GM12878 (cell line): ENCODE data around the gene SDHC. TPM values are rescaled to one million over a fixed set of nuclear protein-coding genes. Genes with fewer than 3 reads are reported as not detected.

Source experiments
- CBFB ChIP-seq: IDR thresholded peaks from 2 replicates; pipeline ENCODE4 v1.6.1; 2016; ENCODE audit warnings: antibody characterized with exemption, low read depth
- CBX3 ChIP-seq: fragments of 200-600 bp; sonication (generic); IDR thresholded peaks from 2 replicates; pipeline ENCODE4 v1.6.1; 2016; ENCODE audit warnings: low read depth, borderline replicate concordance
- JUNB ChIP-seq: IDR thresholded peaks from 2 replicates; pipeline ENCODE4 v1.6.1; 2016; ENCODE audit warnings: antibody characterized with exemption, mild to moderate bottlenecking
- JUND ChIP-seq: IDR thresholded peaks from 2 replicates; pipeline ENCODE4 v1.6.1; 2012; ENCODE audit warnings: low read depth, mild to moderate bottlenecking, low read length, improper control_type of control experiment, moderate library complexity
- KDM1A ChIP-seq: fragments of 200-600 bp; sonication (generic); IDR thresholded peaks from 2 replicates; pipeline ENCODE4 v1.6.1; 2016; ENCODE audit warnings: borderline replicate concordance
- NBN ChIP-seq: fragments of 450-650 bp; IDR thresholded peaks from 2 replicates; pipeline ENCODE4 v1.6.1; 2016
- POLR2AphosphoS5 ChIP-seq: IDR thresholded peaks from 2 replicates; pipeline ENCODE4 v1.6.1; 2011; ENCODE audit warnings: mild to moderate bottlenecking, low read length, inconsistent platforms
- SMAD1 ChIP-seq: fragments of 450-650 bp; IDR thresholded peaks from 2 replicates; pipeline ENCODE4 v1.6.1; 2018; ENCODE audit warnings: mild to moderate bottlenecking, low read depth; ENCODE audit not compliant: partially characterized antibody
- SRF ChIP-seq, 2 experiments: IDR thresholded peaks; 2 replicates each; pipeline ENCODE4 v1.6.1; 2011; ENCODE audit warnings: low read depth in 2 of 2, low read length in 2 of 2, mild to moderate bottlenecking in 1 of 2, moderate library complexity in 1 of 2
- STAT1 ChIP-seq: fragments of 450-650 bp; conservative IDR thresholded peaks from 2 replicates; pipeline ENCODE4 v1.6.1; 2014; ENCODE audit warnings: antibody characterized with exemption, mild to moderate bottlenecking
- TARDBP ChIP-seq: IDR thresholded peaks from 2 replicates; pipeline ENCODE4 v1.6.1; 2016; ENCODE audit warnings: borderline replicate concordance
- USF1 ChIP-seq: IDR thresholded peaks from 2 replicates; pipeline ENCODE4 v1.6.1; 2011; ENCODE audit warnings: borderline replicate concordance, low read depth, mild to moderate bottlenecking, moderate library complexity, mixed read lengths, low read length; ENCODE audit not compliant: insufficient read depth; ENCODE audit errors: extremely low read length
- WRNIP1 ChIP-seq: IDR thresholded peaks from 2 replicates; pipeline ENCODE4 v1.6.1; 2011; ENCODE audit warnings: low read depth, low read length, improper control_type of control experiment, borderline replicate concordance
- polyA plus RNA-seq, 11 experiments: library from polyadenylated mRNA; depleted of rRNA in 4 of 11; unstranded in 6 of 11; stranded (reverse) in 5 of 11; fragments of >200 nt; fragmentation: Nextera tagmentation in 4 of 11; fragmentation: Illumina TruSeq in 1 of 11; extraction: Ambion mirVana in 4 of 11; extraction: Trizol in 1 of 11; gene quantifications; 1 replicate in 1 of 11; 2 replicates in 10 of 11; pipeline versions ENCODE4 v1.2.1 to v1.2.3, GENCODE V29; 2011 to 2016; ENCODE audit warnings: inconsistent platforms in 2 of 11, missing spikeins in 2 of 11, low read depth in 1 of 11
- total RNA-seq, 4 experiments: library from RNA; depleted of rRNA in 3 of 4; stranded (reverse); fragments of >200 nt in 3 of 4; fragmentation: Illumina TruSeq in 1 of 4; extraction: Trizol in 1 of 4; gene quantifications; 2 replicates each; pipeline versions ENCODE4 v1.2.1 to v1.2.3, GENCODE V29; 2013 to 2021
- TF ChIP-seq, protein P1 (sequence below): fragments of 450-650 bp; IDR thresholded peaks from 2 replicates; pipeline ENCODE4 v1.6.1; 2017; ENCODE audit warnings: antibody characterized with exemption, mild to moderate bottlenecking, moderate library complexity
- TF ChIP-seq, protein P2 (sequence below): fragments of 450-650 bp; IDR thresholded peaks from 2 replicates; pipeline ENCODE4 v1.6.1; 2016; ENCODE audit warnings: mild to moderate bottlenecking, moderate library complexity, borderline replicate concordance
- TF ChIP-seq, protein P3 (sequence below): fragments of 150-350 bp; IDR thresholded peaks from 2 replicates; pipeline ENCODE4 v1.6.1; 2016; ENCODE audit warnings: low read depth, low read length

The SDHC gene
- total and polyA plus RNA-seq, 10 of the 15 experiments (the other 5 are each of a cell fraction or from before 2014, with no cell fraction given), result 18.4 to 340 (median 178) TPM

DNA sequence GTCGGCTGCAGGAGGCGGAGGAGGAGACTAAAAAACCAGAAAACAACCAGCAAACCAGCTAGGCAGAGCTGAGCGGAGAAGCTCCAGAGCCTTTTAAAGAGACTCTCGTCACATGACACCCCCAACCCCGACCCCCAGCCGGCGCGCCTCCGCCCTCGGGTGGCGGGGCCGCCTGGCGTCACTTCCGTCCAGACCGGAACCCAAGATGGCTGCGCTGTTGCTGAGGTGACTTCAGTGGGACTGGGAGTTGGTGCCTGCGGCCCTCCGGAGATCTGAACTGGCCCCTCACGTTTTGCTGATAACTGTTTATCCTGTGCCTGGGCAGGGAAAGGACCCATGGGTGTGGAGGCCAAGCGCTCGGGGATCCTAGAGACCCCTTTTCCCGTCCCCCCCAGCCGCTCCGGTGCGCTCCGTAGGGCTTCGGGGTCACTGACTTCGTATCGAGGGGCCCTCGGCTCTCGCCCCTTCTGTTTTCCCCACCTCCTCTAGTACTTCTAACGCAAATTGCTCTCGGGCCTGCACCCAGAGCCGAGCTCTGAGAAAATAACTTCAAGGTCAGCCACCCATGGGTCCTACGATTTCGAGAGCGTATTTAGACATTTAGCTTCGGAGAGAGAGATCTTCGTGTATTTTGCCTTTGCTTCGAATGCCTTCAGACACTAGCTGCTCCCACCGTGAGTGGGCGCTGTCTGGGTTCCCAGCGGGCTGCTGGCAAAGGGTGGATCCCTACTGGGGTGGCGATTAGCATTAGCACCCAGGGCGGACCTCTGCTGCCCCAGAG is at the start of gene SDHC (continued):
- TF ChIP-seq USF1 (peak; percentile 81), JUNB (no peak), JUND (no peak), TARDBP (no peak), CBFB (peak; percentile 80), NBN (0 out of 2 replicates have a peak, but pooled peaks have one; percentile 49), SRF (IDR thresholded peaks at IDR 0.05; ENCODE audit: low read depth in 2 of 2, low read length in 2 of 2) (peak in 1 of 2 experiments; percentile 64; a peak in 2 of 4 replicates), CBX3 (no peak), KDM1A (no peak), POLR2AphosphoS5 (peak; percentile 97), STAT1 (no peak), SMAD1 (no peak), WRNIP1 (no peak; the same call in 1 of the 2 replicates)
- TF ChIP-seq, protein P1, sequence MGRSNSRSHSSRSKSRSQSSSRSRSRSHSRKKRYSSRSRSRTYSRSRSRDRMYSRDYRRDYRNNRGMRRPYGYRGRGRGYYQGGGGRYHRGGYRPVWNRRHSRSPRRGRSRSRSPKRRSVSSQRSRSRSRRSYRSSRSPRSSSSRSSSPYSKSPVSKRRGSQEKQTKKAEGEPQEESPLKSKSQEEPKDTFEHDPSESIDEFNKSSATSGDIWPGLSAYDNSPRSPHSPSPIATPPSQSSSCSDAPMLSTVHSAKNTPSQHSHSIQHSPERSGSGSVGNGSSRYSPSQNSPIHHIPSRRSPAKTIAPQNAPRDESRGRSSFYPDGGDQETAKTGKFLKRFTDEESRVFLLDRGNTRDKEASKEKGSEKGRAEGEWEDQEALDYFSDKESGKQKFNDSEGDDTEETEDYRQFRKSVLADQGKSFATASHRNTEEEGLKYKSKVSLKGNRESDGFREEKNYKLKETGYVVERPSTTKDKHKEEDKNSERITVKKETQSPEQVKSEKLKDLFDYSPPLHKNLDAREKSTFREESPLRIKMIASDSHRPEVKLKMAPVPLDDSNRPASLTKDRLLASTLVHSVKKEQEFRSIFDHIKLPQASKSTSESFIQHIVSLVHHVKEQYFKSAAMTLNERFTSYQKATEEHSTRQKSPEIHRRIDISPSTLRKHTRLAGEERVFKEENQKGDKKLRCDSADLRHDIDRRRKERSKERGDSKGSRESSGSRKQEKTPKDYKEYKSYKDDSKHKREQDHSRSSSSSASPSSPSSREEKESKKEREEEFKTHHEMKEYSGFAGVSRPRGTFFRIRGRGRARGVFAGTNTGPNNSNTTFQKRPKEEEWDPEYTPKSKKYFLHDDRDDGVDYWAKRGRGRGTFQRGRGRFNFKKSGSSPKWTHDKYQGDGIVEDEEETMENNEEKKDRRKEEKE, result no peak
- TF ChIP-seq, protein P2, sequence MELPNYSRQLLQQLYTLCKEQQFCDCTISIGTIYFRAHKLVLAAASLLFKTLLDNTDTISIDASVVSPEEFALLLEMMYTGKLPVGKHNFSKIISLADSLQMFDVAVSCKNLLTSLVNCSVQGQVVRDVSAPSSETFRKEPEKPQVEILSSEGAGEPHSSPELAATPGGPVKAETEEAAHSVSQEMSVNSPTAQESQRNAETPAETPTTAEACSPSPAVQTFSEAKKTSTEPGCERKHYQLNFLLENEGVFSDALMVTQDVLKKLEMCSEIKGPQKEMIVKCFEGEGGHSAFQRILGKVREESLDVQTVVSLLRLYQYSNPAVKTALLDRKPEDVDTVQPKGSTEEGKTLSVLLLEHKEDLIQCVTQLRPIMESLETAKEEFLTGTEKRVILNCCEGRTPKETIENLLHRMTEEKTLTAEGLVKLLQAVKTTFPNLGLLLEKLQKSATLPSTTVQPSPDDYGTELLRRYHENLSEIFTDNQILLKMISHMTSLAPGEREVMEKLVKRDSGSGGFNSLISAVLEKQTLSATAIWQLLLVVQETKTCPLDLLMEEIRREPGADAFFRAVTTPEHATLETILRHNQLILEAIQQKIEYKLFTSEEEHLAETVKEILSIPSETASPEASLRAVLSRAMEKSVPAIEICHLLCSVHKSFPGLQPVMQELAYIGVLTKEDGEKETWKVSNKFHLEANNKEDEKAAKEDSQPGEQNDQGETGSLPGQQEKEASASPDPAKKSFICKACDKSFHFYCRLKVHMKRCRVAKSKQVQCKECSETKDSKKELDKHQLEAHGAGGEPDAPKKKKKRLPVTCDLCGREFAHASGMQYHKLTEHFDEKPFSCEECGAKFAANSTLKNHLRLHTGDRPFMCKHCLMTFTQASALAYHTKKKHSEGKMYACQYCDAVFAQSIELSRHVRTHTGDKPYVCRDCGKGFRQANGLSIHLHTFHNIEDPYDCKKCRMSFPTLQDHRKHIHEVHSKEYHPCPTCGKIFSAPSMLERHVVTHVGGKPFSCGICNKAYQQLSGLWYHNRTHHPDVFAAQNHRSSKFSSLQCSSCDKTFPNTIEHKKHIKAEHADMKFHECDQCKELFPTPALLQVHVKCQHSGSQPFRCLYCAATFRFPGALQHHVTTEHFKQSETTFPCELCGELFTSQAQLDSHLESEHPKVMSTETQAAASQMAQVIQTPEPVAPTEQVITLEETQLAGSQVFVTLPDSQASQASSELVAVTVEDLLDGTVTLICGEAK, result peak; percentile 88
- TF ChIP-seq, protein P3, sequence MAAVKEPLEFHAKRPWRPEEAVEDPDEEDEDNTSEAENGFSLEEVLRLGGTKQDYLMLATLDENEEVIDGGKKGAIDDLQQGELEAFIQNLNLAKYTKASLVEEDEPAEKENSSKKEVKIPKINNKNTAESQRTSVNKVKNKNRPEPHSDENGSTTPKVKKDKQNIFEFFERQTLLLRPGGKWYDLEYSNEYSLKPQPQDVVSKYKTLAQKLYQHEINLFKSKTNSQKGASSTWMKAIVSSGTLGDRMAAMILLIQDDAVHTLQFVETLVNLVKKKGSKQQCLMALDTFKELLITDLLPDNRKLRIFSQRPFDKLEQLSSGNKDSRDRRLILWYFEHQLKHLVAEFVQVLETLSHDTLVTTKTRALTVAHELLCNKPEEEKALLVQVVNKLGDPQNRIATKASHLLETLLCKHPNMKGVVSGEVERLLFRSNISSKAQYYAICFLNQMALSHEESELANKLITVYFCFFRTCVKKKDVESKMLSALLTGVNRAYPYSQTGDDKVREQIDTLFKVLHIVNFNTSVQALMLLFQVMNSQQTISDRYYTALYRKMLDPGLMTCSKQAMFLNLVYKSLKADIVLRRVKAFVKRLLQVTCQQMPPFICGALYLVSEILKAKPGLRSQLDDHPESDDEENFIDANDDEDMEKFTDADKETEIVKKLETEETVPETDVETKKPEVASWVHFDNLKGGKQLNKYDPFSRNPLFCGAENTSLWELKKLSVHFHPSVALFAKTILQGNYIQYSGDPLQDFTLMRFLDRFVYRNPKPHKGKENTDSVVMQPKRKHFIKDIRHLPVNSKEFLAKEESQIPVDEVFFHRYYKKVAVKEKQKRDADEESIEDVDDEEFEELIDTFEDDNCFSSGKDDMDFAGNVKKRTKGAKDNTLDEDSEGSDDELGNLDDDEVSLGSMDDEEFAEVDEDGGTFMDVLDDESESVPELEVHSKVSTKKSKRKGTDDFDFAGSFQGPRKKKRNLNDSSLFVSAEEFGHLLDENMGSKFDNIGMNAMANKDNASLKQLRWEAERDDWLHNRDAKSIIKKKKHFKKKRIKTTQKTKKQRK, result no peak
